ENCODE results near the gene MLKL.
A peak's percentile ranks its signal among the peaks of the same experiment; 100 is the strongest.
"Not testable (repeated sequence)": the region's sequence is repeated elsewhere in the genome, so short reads cannot be mapped to it uniquely, and the experiment has no call there.

MLKL gene

GRCh38 chr16:74660383-74660782 lies 40.3 kb downstream of the MLKL start:
- no peak for DNase-seq
- in situ Hi-C loops (cut with MboI; ENCODE audit: low pct_unique_long_range_greater_than_20kb, low sequenced_read_pairs) = no loop called here

- in situ Hi-C loops (cut with MboI; ENCODE audit: low pct_unique_long_range_greater_than_20kb, low sequenced_read_pairs) = no loop called here
- DNase-seq = no peak
These were observed 41.6 kb downstream of the MLKL start for GRCh38 chr16:74659041-74659440.

- in situ Hi-C loops (cut with MboI; ENCODE audit: low pct_unique_long_range_greater_than_20kb, low sequenced_read_pairs) = no loop called here
- DNase-seq = no peak
These were observed 42.6 kb downstream of the MLKL start for GRCh38 chr16:74657870-74658642.

- no peak for DNase-seq
- in situ Hi-C loops (cut with MboI; ENCODE audit: low pct_unique_long_range_greater_than_20kb, low sequenced_read_pairs) = no loop called here
These were observed 46.1 kb downstream of the MLKL start for GRCh38 chr16:74654536-74655050.

GRCh38 chr16:74652883-74653282 lies 47.8 kb downstream of the MLKL start:
- DNase-seq; in situ Hi-C loops (cut with MboI; ENCODE audit: low pct_unique_long_range_greater_than_20kb, low sequenced_read_pairs): not testable (repeated sequence)

GRCh38 chr16:74652249-74652648 lies 48.4 kb downstream of the MLKL start:
- no peak for DNase-seq
- in situ Hi-C loops (cut with MboI; ENCODE audit: low pct_unique_long_range_greater_than_20kb, low sequenced_read_pairs) = no loop called here

GRCh38 chr16:74651841-74652240 lies 48.8 kb downstream of the MLKL start:
- in situ Hi-C loops (cut with MboI; ENCODE audit: low pct_unique_long_range_greater_than_20kb, low sequenced_read_pairs) = no loop called here

GRCh38 chr16:74650966-74651567 lies 49.6 kb downstream of the MLKL start:
- DNase-seq = peak; percentile 15
- in situ Hi-C loops (cut with MboI; ENCODE audit: low pct_unique_long_range_greater_than_20kb, low sequenced_read_pairs) = no loop called here

More at GRCh38 chr16:74651841-74652240, 48.8 kb downstream of the MLKL start:
- no peak for DNase-seq

- in situ Hi-C loops (cut with MboI; ENCODE audit: low pct_unique_long_range_greater_than_20kb, low sequenced_read_pairs) = no loop called here
These were observed 50.7 kb downstream of the MLKL start for GRCh38 chr16:74649839-74650504.

GRCh38 chr16:74641969-74642368 lies 58.7 kb downstream of the MLKL start:
- no peak for DNase-seq
- in situ Hi-C loops (cut with MboI; ENCODE audit: low pct_unique_long_range_greater_than_20kb, low sequenced_read_pairs) = no loop called here

More at GRCh38 chr16:74649839-74650504, 50.7 kb downstream of the MLKL start:
- DNase-seq = no peak

GRCh38 chr16:74637742-74638453 lies 62.8 kb downstream of the MLKL start:
- in situ Hi-C loops (cut with MboI; ENCODE audit: low pct_unique_long_range_greater_than_20kb, low sequenced_read_pairs) = no loop called here
- no peak for DNase-seq

- in situ Hi-C loops (cut with MboI; ENCODE audit: low pct_unique_long_range_greater_than_20kb, low sequenced_read_pairs) = no loop called here
These were observed 65.4 kb downstream of the MLKL start for GRCh38 chr16:74635303-74635702.

GRCh38 chr16:74633686-74634085 lies 67.0 kb downstream of the MLKL start:
- in situ Hi-C loops (cut with MboI; ENCODE audit: low pct_unique_long_range_greater_than_20kb, low sequenced_read_pairs) = no loop called here
- DNase-seq = no peak

More at GRCh38 chr16:74635303-74635702, 65.4 kb downstream of the MLKL start:
- DNase-seq = no peak

- in situ Hi-C loops (cut with MboI; ENCODE audit: low pct_unique_long_range_greater_than_20kb, low sequenced_read_pairs) = no loop called here
- DNase-seq = no peak
These were observed 73.0 kb downstream of the MLKL start for GRCh38 chr16:74627506-74628220.

GRCh38 chr16:74626741-74627416 lies 73.8 kb downstream of the MLKL start:
- in situ Hi-C loops (cut with MboI; ENCODE audit: low pct_unique_long_range_greater_than_20kb, low sequenced_read_pairs) = no loop called here

GRCh38 chr16:74625500-74626350 lies 74.9 kb downstream of the MLKL start:
- in situ Hi-C loops (cut with MboI; ENCODE audit: low pct_unique_long_range_greater_than_20kb, low sequenced_read_pairs) = no loop called here
- DNase-seq = no peak

More at GRCh38 chr16:74626741-74627416, 73.8 kb downstream of the MLKL start:
- DNase-seq = no peak

GRCh38 chr16:74623839-74624235 lies 76.8 kb downstream of the MLKL start:
- in situ Hi-C loops (cut with MboI; ENCODE audit: low pct_unique_long_range_greater_than_20kb, low sequenced_read_pairs) = no loop called here
- no peak for DNase-seq
